ENCODE results near the gene STK25.
"Not testable (repeated sequence)": the region's sequence is repeated elsewhere in the genome, so short reads cannot be mapped to it uniquely, and the experiment has no call there.

Gene STK25

DNA sequence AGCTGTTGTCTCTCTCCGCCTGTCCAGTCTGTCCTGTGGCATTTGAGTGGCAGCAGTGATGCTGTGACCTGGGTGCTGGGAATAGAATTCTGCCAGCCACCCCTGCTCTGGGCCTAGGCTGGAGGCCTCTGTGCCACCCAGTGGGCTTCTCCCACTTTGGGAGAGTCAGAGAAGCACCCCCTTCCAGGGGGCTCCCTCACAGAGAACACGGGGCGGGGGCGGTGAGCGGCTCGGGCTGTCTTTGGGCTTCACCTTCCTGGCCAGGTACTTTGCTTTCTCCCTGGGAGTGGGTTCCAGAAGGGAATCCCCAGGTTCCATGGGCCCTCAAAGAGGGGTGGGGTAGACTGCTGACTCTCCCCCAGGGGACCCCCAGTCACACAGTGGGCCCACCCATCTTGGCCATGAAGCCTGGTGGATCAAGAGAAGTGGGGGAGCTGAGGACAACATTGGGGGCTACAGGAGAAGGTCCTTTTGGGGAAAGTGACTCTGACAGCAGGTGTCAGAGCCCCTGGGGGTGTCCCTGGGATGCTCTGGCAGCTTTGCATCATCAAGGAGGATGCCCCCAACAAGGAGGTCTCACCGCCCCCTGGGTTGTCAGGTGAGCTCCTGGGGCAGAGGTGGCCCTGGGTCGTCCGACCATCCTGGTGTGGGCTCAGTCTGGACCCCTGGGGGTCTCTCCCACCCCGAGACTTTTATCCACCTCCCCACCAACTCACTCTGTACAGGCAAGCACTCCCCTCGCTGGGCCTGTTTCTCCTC lies 31.4 kb upstream of the STK25 start:
- DNase-seq, result no peak

DNA sequence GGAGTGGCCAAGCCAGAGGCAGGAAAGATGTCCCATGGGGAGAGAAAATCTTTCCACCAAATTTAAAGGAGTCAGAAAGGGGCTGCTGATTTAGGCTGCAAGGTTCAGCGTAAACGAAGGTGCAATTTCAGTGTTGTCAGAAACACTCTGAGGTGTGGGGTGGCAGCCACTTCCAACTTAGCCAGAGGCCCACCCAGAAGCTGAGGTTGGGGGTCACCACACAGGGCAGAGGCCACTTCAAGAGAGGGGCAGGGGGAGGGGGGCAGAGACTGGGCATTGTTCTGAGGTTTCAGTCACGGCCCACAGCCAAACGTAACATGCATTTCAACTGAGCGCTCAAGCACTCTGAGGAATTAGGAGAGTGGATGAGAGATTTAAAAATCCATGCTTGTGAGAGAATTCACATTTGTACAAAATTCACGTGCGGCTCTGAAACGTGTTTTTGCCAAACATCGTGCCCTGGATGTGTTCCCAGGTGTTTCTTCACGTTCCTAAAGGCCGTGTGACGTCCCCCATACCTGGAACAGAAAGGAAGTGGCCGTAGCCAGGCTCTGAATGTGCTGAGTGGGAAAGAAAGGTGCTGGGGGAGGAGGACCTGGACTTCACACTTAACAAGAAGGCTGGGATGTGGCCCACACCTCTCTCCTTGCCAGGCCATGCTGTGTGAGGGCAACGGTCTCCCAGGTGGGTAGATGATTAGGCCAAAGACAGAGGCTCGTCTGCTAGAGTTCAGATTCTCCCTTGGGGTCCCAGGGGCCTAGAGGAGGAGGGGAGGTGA lies 30.6 kb upstream of the STK25 start:
- no peak for DNase-seq

- DNase-seq, result no peak
Observed at GRCh38 chr2:241535871-241536655, 27.7 kb upstream of the STK25 start.

- DNase-seq, result no peak
Observed at GRCh38 chr2:241534701-241535375, 26.5 kb upstream of the STK25 start.

- DNase-seq, result no peak
Observed at GRCh38 chr2:241534293-241534692, 25.9 kb upstream of the STK25 start.

DNA sequence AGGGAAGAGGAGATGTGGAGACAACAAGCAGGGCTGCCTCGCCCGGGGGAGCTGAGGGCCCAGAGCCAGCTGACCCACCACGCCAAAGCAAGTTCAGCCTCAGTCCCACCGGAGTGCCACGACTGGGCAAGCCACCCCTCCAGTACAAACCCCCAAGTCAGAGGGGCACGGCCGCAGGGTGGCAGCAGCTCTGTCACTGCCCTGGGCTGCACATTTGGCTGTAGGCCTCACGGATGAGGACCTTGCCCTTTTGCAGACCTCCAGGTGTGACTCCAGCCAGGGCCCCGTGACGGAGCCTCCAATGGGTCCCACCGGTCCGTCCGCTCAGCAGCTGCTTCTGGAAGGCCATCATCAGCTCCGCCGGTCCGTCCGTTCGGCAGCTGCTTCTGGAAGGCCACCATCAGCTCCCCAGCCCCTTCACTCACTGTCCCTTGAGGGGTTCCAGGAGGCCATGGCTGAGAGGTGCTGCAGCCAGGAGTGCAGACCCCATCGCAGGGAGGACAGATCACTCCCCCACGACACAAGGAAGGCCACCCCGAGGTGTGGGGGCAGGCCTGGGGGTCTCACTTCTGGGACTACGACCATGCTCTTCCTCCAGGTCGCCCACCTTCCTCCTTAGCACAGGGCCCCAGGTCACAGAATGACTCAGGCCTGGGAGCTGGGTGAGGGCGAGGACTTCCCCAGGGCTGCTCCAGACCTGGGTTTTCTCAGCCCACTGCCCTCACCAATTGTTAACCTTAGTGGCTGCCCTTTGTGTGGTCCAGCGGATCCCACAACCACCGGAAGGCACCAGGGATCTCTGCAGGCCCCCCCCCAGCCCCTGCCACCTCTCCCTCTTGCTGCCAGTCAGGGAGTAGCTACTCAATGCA lies 24.6 kb upstream of the STK25 start:
- DNase-seq, result no peak

- DNase-seq, result no peak
Observed at GRCh38 chr2:241532168-241532567, 23.8 kb upstream of the STK25 start.

DNA sequence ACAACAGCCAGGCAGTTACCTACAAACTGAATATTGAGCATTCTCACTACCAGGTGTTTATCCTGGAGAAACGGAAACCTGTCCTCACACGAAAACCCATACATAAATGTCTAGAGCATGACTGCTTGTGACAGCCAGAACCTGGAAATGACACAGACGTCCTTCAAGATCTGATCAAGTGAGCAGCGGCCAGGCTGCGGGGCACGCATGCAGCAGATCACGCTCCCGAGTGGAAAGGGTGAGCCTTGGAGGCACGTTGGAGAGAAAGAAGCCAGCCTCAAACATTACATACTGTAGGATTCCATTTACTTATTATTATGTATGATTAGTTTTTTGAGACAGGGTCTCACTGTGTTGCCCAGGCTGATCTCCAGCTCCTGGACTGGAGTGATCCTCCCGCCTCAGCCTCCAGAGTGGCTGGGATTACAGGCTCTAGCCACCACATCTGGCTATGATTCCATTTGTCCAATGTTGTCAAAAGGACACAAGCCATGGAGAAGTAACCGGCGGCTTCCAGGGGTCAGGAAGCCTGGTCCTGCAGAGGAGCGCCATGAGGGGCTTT lies 22.9 kb upstream of the STK25 start:
- DNase-seq, result no peak

- no peak for DNase-seq
Observed at GRCh38 chr2:241530571-241530970, 22.2 kb upstream of the STK25 start.

GRCh38 chr2:241525818-241526780 lies 17.7 kb upstream of the STK25 start:
- DNase-seq, result not testable (repeated sequence)

DNA sequence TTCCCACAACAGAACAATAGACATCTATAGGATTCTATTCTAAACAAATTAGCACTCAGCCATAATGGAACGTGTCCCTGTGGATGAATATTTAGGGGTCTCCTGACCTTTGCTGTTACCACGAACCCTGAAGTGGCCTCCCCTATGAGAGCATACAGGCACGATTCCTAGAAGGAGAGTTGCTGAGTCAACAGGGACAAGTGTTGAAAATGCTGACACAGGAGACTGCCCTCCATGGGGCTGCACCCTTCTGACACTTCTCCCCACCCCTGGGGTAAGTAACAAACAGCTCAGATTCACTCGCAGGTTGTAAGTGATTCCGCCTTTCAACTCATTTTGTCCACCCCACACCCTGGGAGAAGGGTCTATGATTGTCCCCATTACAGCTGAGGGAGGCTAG lies 14.1 kb upstream of the STK25 start:
- no peak for DNase-seq

DNA sequence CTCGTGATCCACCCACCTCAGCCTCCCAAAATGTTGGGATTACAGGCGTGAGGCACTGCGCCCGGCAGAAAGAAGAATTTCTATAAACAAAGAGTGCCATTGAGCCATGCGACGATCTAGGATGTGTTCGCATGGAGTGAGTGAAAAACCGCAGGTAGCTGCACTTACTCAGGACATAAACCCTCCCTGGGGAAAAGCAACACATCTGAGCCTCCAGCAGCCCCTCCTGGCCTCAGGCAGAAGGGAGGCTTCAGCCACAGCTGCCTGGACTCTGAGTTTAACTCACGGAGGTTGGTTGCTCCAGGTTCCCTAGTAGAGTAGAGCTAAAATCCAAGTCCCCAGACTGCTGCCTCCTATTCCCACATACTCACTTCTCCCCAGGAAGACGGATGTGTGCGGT lies 11.3 kb upstream of the STK25 start:
- no peak for DNase-seq

DNA sequence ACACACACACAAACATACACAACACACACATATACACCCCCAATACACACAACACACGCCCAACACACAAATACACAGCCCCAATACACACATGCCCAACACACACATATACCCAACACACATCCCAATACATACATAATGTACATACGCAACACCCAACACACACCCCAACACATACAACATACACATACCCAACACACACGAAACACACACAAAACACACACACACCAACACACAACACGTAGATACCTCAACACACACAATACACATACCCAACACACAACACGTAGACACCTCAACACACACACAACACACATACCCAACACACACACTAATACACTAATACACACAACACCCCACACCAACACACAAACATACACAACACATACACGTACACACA lies 8.9 kb upstream of the STK25 start:
- DNase-seq, result no peak

- DNase-seq, result no peak
Observed at GRCh38 chr2:241516520-241516965, 8.2 kb upstream of the STK25 start.

- no peak for DNase-seq
Observed at GRCh38 chr2:241514986-241515737, 6.8 kb upstream of the STK25 start.

DNA sequence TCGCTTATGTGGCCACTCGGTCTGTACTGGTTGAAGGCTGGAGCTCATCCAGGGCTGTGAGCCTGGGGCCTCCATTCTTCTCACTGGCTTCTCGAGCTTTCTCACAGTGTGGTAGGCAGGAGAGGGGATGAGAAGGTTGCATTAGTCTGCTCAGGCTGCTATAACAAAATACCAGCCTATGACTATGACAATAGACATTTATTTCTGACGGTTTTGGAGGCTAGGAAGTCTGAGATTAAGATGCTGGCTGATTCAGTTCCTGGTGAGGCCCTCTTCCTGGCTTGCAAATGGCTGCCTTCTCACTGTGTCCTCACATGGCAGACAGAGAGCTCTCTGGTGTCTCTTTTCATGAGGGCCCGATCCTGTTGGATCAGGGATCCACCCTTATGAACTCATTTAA lies 6.2 kb upstream of the STK25 start:
- no peak for DNase-seq

DNA sequence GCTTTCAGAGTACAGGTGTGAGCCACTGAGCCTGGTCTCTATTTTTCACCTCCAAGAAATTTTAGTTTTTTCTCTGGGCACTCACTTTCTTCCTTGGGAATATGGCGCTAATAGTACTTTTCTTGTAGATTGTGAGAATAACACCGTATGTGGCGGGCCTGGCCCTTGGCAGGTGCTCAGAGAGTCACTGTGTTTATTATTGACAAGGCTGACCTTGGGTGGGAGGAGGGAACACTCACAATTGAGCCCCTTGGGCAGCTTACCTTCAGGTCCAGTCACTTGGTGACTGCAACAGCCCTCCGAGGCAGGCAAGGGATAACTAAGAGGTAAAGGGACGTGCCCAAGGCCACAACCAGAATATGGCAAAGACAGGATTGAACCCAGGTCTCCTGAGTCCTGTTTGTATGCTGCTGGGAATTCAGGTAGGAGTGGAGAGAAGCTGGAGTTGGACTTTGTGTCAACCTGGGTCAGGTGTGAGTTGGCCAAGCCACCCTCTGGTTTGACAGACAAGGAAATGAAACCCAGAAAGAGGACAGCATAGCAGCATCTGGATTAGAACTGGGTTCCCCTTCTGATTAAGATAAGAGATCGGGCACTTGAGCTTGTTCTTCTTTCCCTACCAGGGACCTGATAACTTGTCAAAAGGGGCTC lies 2.8 kb upstream of the STK25 start:
- no peak for DNase-seq

- no peak for DNase-seq
Observed at GRCh38 chr2:241509155-241509784, 886 bp upstream of the STK25 start.
